K562 (cell line): ENCODE measurements around the gene INTS6.

Experiments used
- AFF4 ChIP-seq: sonication (generic); formaldehyde crosslinking; IDR thresholded peaks from 2 replicates; pipeline ENCODE4 v1.8.0; 2023; ENCODE audit warnings: mild to moderate bottlenecking, missing genetic modification reagents
- CTCF ChIP-seq, 3 experiments: IDR thresholded peaks in 2 of 3; conservative IDR thresholded peaks in 1 of 3; 2 replicates each; pipeline ENCODE4 v1.5.1; 2011 to 2012; ENCODE audit warnings: low read length in 3 of 3, mild to moderate bottlenecking in 3 of 3, control low read depth in 2 of 3, improper control_type of control experiment in 1 of 3, inconsistent platforms in 1 of 3, low read depth in 1 of 3, mixed read lengths in 1 of 3, moderate library complexity in 1 of 3; ENCODE audit not compliant: insufficient read depth in 2 of 3
- HOMEZ ChIP-seq: fragments of 250-450 bp; sonication (Bioruptor Pico); IDR thresholded peaks from 2 replicates; pipeline ENCODE4 v1.4.0; 2020; ENCODE audit warnings: mild to moderate bottlenecking, moderate library complexity
- NBN ChIP-seq: fragments of 450-650 bp; IDR thresholded peaks from 2 replicates; pipeline ENCODE4 v1.6.1; 2016; ENCODE audit warnings: low read depth, mild to moderate bottlenecking
- NRF1 ChIP-seq, 2 experiments: fragments of 450-650 bp; IDR thresholded peaks in 1 of 2; conservative IDR thresholded peaks in 1 of 2; 2 replicates each; pipeline ENCODE4 v1.6.1; 2014; ENCODE audit warnings: mild to moderate bottlenecking in 2 of 2
- PRDM10 ChIP-seq: fragments of 450-650 bp; IDR thresholded peaks from 2 replicates; pipeline ENCODE4 v1.6.1; 2018; ENCODE audit not compliant: partially characterized antibody
- RBBP5 ChIP-seq: fragments of 200-600 bp; sonication (generic); IDR thresholded peaks from 2 replicates; pipeline ENCODE4 v1.6.1; 2012; ENCODE audit warnings: borderline replicate concordance, mild to moderate bottlenecking, low read length, control low read depth, inconsistent platforms; ENCODE audit not compliant: insufficient read depth, poor library complexity, severe bottlenecking
- SIN3A ChIP-seq, 2 experiments: fragments of 150-350 bp in 1 of 2; IDR thresholded peaks; 2 replicates each; pipeline ENCODE4 v1.6.1; 2011 to 2016; ENCODE audit warnings: borderline replicate concordance in 2 of 2, low read depth in 2 of 2, low read length in 2 of 2, mild to moderate bottlenecking in 2 of 2, moderate library complexity in 2 of 2; ENCODE audit not compliant: control insufficient read depth in 1 of 2
- XRCC4 ChIP-seq: IDR thresholded peaks from one replicate; pipeline ENCODE4 v1.6.1; 2011; ENCODE audit not compliant: insufficient read depth, insufficient read length; ENCODE audit errors: extremely low read depth
- ZBED1 ChIP-seq: IDR thresholded peaks from 2 replicates; pipeline ENCODE4 v1.6.1; 2014
- ZBTB17 ChIP-seq: fragments of 450-650 bp; formaldehyde crosslinking; IDR thresholded peaks from 2 replicates; pipeline ENCODE4 v1.4.0; 2020; ENCODE audit warnings: mild to moderate bottlenecking
- ZNF121 ChIP-seq: sonication (generic); formaldehyde crosslinking; conservative IDR thresholded peaks from 2 replicates; pipeline ENCODE4 v1.8.0; 2022; ENCODE audit warnings: missing genetic modification reagents
- TF ChIP-seq, protein P1 (sequence below): IDR thresholded peaks from 2 replicates; pipeline ENCODE4 v1.6.1; 2016; ENCODE audit warnings: missing genetic modification characterization, missing compliant biosample characterization
- TF ChIP-seq, protein P2 (sequence below): fragments of 450-650 bp; IDR thresholded peaks from 2 replicates; pipeline ENCODE4 v1.7.1; 2018; ENCODE audit warnings: mild to moderate bottlenecking, low read depth; ENCODE audit not compliant: partially characterized antibody

DNA sequence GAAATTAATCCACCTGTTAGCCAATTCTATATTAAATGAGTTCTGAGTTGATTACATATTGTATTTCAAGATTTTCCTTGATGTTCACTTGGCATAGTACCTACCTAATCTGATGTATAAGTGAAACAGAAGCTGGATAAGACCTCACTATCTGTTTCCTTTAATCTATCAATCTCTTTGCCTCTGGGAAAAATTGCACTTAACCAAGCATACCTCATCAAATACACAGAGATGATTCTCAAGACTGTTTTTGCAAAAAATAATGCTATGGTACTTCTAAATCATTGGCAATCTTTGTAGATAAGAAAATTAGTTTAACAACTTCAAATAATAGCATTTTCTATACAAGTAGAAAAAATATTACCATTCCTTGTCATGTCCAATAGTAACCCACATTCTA lies 58.1 kb downstream of the INTS6 start:
- TF ChIP-seq HOMEZ (CRISPR knock-in tag): no peak
- TF ChIP-seq RBBP5: no peak
- TF ChIP-seq, protein P1, sequence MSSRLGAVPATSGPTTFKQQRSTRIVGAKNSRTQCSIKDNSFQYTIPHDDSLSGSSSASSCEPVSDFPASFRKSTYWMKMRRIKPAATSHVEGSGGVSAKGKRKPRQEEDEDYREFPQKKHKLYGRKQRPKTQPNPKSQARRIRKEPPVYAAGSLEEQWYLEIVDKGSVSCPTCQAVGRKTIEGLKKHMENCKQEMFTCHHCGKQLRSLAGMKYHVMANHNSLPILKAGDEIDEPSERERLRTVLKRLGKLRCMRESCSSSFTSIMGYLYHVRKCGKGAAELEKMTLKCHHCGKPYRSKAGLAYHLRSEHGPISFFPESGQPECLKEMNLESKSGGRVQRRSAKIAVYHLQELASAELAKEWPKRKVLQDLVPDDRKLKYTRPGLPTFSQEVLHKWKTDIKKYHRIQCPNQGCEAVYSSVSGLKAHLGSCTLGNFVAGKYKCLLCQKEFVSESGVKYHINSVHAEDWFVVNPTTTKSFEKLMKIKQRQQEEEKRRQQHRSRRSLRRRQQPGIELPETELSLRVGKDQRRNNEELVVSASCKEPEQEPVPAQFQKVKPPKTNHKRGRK (tag): no peak
- no peak for TF ChIP-seq ZNF121 (CRISPR knock-in tag)
- TF ChIP-seq ZBTB17: no peak
- no peak for TF ChIP-seq NBN
- TF ChIP-seq SIN3A (IDR thresholded peaks at IDR 0.05; ENCODE audit: borderline replicate concordance in 2 of 2, control insufficient read depth in 1 of 2, low read depth in 2 of 2, low read length in 2 of 2): no peak
- TF ChIP-seq AFF4 (CRISPR knock-in tag): no peak
- TF ChIP-seq NRF1 (conservative IDR thresholded peaks at IDR 0.05 in 1 of 2, IDR thresholded peaks at IDR 0.05 in 1 of 2): no peak
- no peak for TF ChIP-seq PRDM10
- no peak for TF ChIP-seq CTCF (IDR thresholded peaks at IDR 0.05 in 2 of 3, conservative IDR thresholded peaks at IDR 0.05 in 1 of 3; ENCODE audit: insufficient read depth in 2 of 3, low read depth in 1 of 3, low read length in 3 of 3)
- TF ChIP-seq, protein P2, sequence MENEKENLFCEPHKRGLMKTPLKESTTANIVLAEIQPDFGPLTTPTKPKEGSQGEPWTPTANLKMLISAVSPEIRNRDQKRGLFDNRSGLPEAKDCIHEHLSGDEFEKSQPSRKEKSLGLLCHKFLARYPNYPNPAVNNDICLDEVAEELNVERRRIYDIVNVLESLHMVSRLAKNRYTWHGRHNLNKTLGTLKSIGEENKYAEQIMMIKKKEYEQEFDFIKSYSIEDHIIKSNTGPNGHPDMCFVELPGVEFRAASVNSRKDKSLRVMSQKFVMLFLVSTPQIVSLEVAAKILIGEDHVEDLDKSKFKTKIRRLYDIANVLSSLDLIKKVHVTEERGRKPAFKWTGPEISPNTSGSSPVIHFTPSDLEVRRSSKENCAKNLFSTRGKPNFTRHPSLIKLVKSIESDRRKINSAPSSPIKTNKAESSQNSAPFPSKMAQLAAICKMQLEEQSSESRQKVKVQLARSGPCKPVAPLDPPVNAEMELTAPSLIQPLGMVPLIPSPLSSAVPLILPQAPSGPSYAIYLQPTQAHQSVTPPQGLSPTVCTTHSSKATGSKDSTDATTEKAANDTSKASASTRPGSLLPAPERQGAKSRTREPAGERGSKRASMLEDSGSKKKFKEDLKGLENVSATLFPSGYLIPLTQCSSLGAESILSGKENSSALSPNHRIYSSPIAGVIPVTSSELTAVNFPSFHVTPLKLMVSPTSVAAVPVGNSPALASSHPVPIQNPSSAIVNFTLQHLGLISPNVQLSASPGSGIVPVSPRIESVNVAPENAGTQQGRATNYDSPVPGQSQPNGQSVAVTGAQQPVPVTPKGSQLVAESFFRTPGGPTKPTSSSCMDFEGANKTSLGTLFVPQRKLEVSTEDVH: no peak
- no peak for TF ChIP-seq ZBED1
- TF ChIP-seq XRCC4: no peak
